Small intestine (tissue), 7 donors: ENCODE data around the gene ASCC3. TPM values are rescaled to one million over a fixed set of nuclear protein-coding genes. Genes with fewer than 3 reads are reported as not detected.

Experiments used
- DNase-seq, 2 donors: peaks; one replicate each; pipeline versions ENCODE4 v3.0.0 to v3.0.0-alpha.2; 2013
- FAIRE-seq: peaks from 2 replicates; lab custom pipeline; 2012; peaks lifted over from hg19 to GRCh38; lab: Jason Lieb, UNC
- H3K27ac ChIP-seq, 3 donors: one replicate each; pipeline ENCODE4 v1.5.1; 2013; ENCODE audit warnings: low read length in 2 of 3, mild to moderate bottlenecking in 2 of 3, control low read depth in 1 of 3, inconsistent platforms in 1 of 3, low read depth in 1 of 3, moderate library complexity in 1 of 3
- H3K27me3 ChIP-seq, 3 donors: one replicate each; pipeline ENCODE4 v1.6.1; 2013; ENCODE audit warnings: low read length in 3 of 3, inconsistent platforms in 1 of 3; ENCODE audit not compliant: control insufficient read depth in 3 of 3, insufficient read depth in 3 of 3
- H3K36me3 ChIP-seq, 3 donors: one replicate each; pipeline ENCODE4 v1.6.1; 2013; ENCODE audit warnings: low read length in 3 of 3, inconsistent platforms in 1 of 3, low read depth in 1 of 3, mild to moderate bottlenecking in 1 of 3, moderate library complexity in 1 of 3; ENCODE audit not compliant: control insufficient read depth in 3 of 3, insufficient read depth in 2 of 3
- H3K4me1 ChIP-seq, 3 donors: one replicate each; pipeline ENCODE4 v1.6.1; 2013; ENCODE audit warnings: low read length in 2 of 3, inconsistent platforms in 1 of 3, low read depth in 1 of 3, mild to moderate bottlenecking in 1 of 3, moderate library complexity in 1 of 3; ENCODE audit not compliant: control insufficient read depth in 3 of 3, insufficient read depth in 2 of 3
- H3K4me3 ChIP-seq, 3 donors: one replicate each; pipeline ENCODE4 v1.5.1; 2013; ENCODE audit warnings: low read length in 3 of 3, control low read depth in 1 of 3, inconsistent platforms in 1 of 3, low read depth in 1 of 3, mild to moderate bottlenecking in 1 of 3, moderate library complexity in 1 of 3
- H3K9me3 ChIP-seq, 2 donors: one replicate each; pipeline ENCODE4 v1.6.1; 2013; ENCODE audit warnings: low read depth in 1 of 2, low read length in 1 of 2; ENCODE audit not compliant: control insufficient read depth in 2 of 2, insufficient read depth in 1 of 2
- WGBS, 3 donors: extraction: QIAGEN DNeasy Blood & Tissue Kit; methylation state at CpG; one replicate each; pipeline ENCODE4 v1.1.7; 2013; 5-methylcytosine and 5-hydroxymethylcytosine counted together
- polyA plus RNA-seq, 4 donors: library from polyadenylated mRNA; stranded (reverse) in 3 of 4; unstranded in 1 of 4; fragments of 200-250 nt in 3 of 4; fragments of 120-200 nt in 1 of 4; gene quantifications; one replicate each; pipeline versions ENCODE4 v1.2.1 to v1.2.3, GENCODE V29; 2013
- donor health status: healthy with polysubstance abuse.
- donor health status: control.
- donor health status: control.
- donor health status: Bipolar disorder and iron deficiency.
- donor health status: healthy.

Gene ASCC3
- polyA plus RNA-seq, 4 donors: 6.8 to 29.0 (median 13.6) TPM

- H3K4me3 ChIP-seq: no peak overlapping the region
- H3K9me3 ChIP-seq: no peaks in the 10 kb centered on the region
- H3K36me3 ChIP-seq: peaks cover 2 to 22% (median 17%) of the 10 kb centered on the region in 3 donors
- 96 to 99% (median 97%) methylated on average over 3 of the region's 3 CpGs for WGBS, 3 donors
- no peaks in the 10 kb centered on the region for H3K27me3 ChIP-seq
- no peak overlapping the region for H3K27ac ChIP-seq
- H3K4me1 ChIP-seq: no peaks in the 10 kb centered on the region
- DNase-seq (no peak), FAIRE-seq (no peak)
Measured at GRCh38 chr6:100514660-100515059, 366.5 kb downstream of the ASCC3 start.

- Histone ChIP-seq H3K27ac (no peak overlapping the region), H3K9me3 (no peaks in the 10 kb centered on the region), H3K27me3 (no peaks in the 10 kb centered on the region), H3K4me1 (no peaks in the 10 kb centered on the region), H3K36me3 (peaks cover 2 to 22% (median 19%) of the 10 kb centered on the region in 3 donors), H3K4me3 (no peak overlapping the region)
- no peak for DNase-seq
- 78 to 89% (median 82%) methylated on average over 6 of the region's 6 CpGs for WGBS, 3 donors
- no peak for FAIRE-seq
Measured at GRCh38 chr6:100512203-100512862, 368.8 kb downstream of the ASCC3 start.

GRCh38 chr6:100509101-100509500, 372.0 kb downstream of the ASCC3 start:
- H3K27ac ChIP-seq: no peak overlapping the region
- DNase-seq (no peak), FAIRE-seq (no peak)
- no peaks in the 10 kb centered on the region for H3K4me1 ChIP-seq
- 81 to 89% (median 82%) methylated on average over 3 of the region's 3 CpGs for WGBS, 3 donors
- H3K36me3 ChIP-seq: peaks cover 2 to 16% (median 11%) of the 10 kb centered on the region in 3 donors
- no peaks in the 10 kb centered on the region for H3K9me3 ChIP-seq
- H3K27me3 ChIP-seq: no peaks in the 10 kb centered on the region
- H3K4me3 ChIP-seq: no peak overlapping the region

DNA sequence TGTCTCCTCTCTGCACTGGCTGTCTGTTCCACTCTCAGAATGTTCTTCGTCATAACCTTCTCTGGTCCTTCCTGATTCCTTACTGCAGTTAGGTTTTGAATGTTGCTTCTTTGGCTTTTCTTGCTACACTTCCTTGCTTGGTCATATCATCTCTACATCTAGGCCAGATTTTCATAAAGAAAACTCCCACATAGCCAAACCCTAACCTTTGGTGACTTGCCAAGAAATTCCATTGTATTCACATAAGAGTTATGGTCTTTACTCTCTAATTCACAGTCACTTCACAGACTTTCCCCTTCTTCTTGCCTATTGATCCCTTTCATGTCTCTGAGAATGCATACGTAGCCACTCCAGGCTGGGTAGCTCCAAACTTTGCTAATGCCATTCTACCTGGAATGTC, 374.5 kb downstream of the ASCC3 start:
- 96 to 98% (median 98%) methylated on average over 2 of the region's 2 CpGs for WGBS, 3 donors
- FAIRE-seq: no peak

DNA sequence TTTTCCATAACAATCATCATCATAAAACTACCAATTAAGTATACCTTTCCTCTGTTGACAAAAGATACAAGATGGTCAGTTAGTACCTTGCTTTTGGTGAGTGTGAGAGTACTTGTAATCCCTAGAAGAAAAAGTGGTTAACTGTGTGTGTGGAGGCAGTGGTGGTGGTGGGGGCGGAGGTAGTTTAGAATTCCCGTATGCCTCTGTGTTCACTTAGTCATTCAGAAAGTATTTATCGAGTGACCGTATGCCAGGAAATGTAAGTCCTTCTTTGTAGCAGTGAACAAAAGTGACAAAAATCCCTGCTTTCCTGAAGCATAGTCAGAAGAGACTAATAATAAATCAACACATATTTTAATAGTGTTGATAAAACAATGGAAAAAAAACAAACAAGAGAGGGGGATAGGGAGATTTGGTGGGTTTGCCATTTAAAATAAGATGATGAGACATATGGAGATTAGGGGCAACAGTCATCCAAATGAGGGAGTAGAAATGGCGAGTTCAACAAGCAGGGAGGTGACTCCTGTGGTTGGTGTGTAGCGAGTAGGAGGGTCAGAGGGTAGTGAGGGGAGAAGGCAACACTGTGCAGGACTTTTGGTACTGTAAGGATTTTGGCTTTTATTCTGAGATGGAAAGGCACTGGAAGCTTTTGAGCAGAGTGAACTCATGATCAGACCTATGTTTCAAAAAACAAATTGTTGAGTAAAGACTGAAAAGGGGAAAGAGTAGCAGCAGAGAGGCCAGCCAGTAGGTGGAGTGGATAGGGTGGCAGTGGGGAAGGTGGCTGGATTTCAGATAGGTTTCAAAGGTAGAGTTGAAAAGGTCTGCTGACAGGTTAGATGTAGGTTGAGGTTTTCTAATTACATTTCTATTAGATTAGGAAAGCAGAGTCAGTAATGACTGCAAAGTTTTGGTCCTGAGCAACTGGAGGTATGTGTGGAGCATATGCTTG, 376.1 kb downstream of the ASCC3 start:
- Histone ChIP-seq H3K4me1 (no peaks in the 10 kb centered on the region), H3K4me3 (no peak overlapping the region), H3K9me3 (no peaks in the 10 kb centered on the region), H3K27me3 (peaks cover 0 to 1% (median 0%) of the 10 kb centered on the region in 3 donors), H3K36me3 (peaks cover 0 to 3% (median 2%) of the 10 kb centered on the region in 3 donors), H3K27ac (no peak overlapping the region)
- no peak for DNase-seq
- WGBS, 3 donors: 63 to 79% (median 65%) methylated on average over 6 of the region's 6 CpGs
- no peak for FAIRE-seq

More for the DNA sequence above, 374.5 kb downstream of the ASCC3 start:
- Histone ChIP-seq H3K36me3 (peaks cover 2 to 9% (median 7%) of the 10 kb centered on the region in 3 donors), H3K4me1 (no peaks in the 10 kb centered on the region), H3K4me3 (no peak overlapping the region), H3K9me3 (no peaks in the 10 kb centered on the region), H3K27ac (no peak overlapping the region), H3K27me3 (peaks cover 0 to 1% (median 0%) of the 10 kb centered on the region in 3 donors)
- DNase-seq: no peak

DNA sequence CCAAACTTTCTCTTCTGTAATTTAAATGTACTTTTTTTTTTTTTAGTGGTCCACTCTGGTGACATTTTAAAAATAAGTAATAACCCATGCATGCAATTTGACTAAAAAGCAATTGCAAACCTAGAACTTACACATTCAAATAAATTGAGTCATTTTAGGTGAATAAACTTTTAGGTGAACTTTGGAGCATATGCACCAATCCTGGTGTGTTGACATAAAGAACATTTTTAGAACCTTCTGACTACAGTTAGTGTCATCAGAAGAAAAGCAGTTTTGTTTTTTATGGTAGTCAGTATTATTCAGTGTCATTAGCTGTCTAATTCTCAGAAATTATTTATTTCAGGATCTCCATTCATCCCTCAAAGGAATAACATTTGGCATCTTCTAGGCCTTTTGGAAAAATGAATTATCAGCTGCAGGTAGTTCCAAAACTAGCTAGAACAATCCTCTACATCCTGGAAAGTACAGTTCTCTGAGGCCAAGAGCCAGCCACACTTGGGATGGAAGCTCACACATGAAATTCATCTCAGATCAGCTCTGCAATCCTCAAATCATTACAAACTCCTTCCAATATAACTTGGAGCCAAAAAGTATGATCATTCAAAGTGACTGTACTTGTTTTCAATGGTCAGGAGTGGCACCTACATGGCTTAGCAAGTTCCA, 378.0 kb downstream of the ASCC3 start:
- Histone ChIP-seq H3K4me3 (no peak overlapping the region), H3K36me3 (no peaks in the 10 kb centered on the region), H3K27me3 (peaks cover 0 to 1% (median 0%) of the 10 kb centered on the region in 3 donors), H3K4me1 (no peaks in the 10 kb centered on the region), H3K27ac (no peak overlapping the region), H3K9me3 (no peaks in the 10 kb centered on the region)
- FAIRE-seq (no peak), DNase-seq (no peak)

DNA sequence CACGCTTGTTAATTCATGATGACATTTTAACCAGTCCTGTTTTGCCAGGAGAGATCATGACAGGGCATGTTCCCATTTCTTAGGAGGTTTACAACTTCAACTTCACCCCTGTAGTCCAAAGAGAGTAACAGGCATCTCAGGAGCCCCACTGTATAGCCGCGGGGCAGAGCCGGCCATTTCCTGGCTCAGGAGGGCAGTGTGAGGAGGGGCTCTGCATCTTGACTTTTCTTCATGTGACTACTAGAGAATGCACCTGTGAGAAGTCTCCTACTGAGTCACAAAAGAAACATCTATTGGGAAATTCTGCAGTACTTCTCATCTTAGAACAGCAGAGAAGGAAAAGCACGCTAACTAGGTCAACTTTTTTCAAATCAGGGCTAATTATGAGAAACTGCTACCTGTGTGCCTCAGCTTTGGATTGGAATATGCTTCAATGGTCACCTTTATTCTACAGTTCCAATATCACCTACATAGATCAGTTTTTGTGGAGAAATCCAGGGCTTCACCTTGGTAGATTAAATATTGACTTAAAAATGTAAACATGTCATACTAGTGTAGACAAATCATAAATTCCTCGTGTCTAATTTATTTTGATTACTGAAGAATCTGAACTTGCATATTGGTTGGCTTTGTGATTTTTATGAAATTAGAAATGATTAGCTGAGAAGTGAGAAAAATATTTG, 387.8 kb downstream of the ASCC3 start:
- WGBS, 3 donors: 41 to 58% (median 58%) methylated on average over 6 of the region's 6 CpGs

More for the DNA sequence above, 387.8 kb downstream of the ASCC3 start:
- no peak for FAIRE-seq
- DNase-seq: no peak
- Histone ChIP-seq H3K27me3 (peaks cover 0 to 7% (median 4%) of the 10 kb centered on the region in 3 donors), H3K36me3 (no peaks in the 10 kb centered on the region), H3K27ac (no peak overlapping the region), H3K4me1 (no peaks in the 10 kb centered on the region), H3K4me3 (no peak overlapping the region), H3K9me3 (no peaks in the 10 kb centered on the region)
